Transverse colon (tissue), 4 donors: ENCODE results near the gene CDK13.

Experiments
- EP300 ChIP-seq: sonication (generic); formaldehyde crosslinking; IDR thresholded peaks from one replicate; pipeline ENCODE4 v1.6.1; 2017; ENCODE audit warnings: antibody characterized with exemption, low read depth
- POLR2A ChIP-seq: fragments of 450-650 bp; IDR thresholded peaks from one replicate; pipeline ENCODE4 v1.6.1; 2016; ENCODE audit warnings: antibody characterized with exemption, mild to moderate bottlenecking, moderate library complexity
- POLR2AphosphoS5 ChIP-seq, 3 donors: sonication (generic); formaldehyde crosslinking; IDR thresholded peaks; one replicate each; pipeline ENCODE4 v1.6.1; 2016; ENCODE audit warnings: antibody characterized with exemption in 3 of 3
- TF ChIP-seq, protein P1 (sequence below), 5 experiments: fragments of 200-600 bp in 3 of 5; fragments of 450-650 bp in 2 of 5; sonication (generic) in 3 of 5; IDR thresholded peaks; 1 replicate in 2 of 5; 2 replicates in 3 of 5; pipeline ENCODE4 v1.5.1; 2016 to 2017; ENCODE audit warnings: antibody characterized with exemption in 5 of 5, inconsistent platforms in 3 of 5, mild to moderate bottlenecking in 2 of 5, moderate library complexity in 1 of 5

DNA sequence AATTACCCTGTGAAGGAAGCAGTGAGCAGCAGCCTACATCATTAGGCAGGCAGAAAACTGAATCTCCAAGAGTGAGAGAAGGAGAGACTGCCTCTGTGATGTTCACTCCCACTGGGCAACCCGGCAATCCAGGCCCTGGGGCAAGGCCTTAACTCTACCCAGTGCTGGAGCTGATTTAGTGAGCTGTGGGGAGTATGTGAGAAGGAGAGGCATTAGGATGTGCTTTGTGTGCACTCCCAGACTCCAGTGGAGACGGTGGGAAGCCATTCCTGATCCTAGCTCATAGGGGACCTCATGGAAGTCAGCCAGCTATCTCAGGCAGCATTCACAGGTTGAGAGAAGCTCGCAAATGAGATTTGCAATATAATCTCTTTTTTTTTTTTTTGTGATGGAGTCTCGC lies 41.1 kb upstream of the CDK13 start:
- TF ChIP-seq, protein P1, sequence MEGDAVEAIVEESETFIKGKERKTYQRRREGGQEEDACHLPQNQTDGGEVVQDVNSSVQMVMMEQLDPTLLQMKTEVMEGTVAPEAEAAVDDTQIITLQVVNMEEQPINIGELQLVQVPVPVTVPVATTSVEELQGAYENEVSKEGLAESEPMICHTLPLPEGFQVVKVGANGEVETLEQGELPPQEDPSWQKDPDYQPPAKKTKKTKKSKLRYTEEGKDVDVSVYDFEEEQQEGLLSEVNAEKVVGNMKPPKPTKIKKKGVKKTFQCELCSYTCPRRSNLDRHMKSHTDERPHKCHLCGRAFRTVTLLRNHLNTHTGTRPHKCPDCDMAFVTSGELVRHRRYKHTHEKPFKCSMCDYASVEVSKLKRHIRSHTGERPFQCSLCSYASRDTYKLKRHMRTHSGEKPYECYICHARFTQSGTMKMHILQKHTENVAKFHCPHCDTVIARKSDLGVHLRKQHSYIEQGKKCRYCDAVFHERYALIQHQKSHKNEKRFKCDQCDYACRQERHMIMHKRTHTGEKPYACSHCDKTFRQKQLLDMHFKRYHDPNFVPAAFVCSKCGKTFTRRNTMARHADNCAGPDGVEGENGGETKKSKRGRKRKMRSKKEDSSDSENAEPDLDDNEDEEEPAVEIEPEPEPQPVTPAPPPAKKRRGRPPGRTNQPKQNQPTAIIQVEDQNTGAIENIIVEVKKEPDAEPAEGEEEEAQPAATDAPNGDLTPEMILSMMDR (IDR thresholded peaks at IDR 0.05) = no peak
- TF ChIP-seq POLR2A = no peak
- TF ChIP-seq POLR2AphosphoS5 (IDR thresholded peaks at IDR 0.05) = no peak
- no peak for TF ChIP-seq EP300
